Thoracic aorta endothelial cell (primary cell): Measurements from ENCODE around the gene DPP8. TPM values are rescaled to one million over a fixed set of nuclear protein-coding genes. Genes with fewer than 3 reads are reported as not detected.

Experiments
- small RNA-seq: library from RNA; depleted of rRNA; stranded (forward); fragments of <200 nt; gene quantifications from one replicate; pipeline ENCODE3, GENCODE V24; 2012
- total RNA-seq: library from RNA; depleted of rRNA; stranded (reverse); fragments of >200 nt; gene quantifications from 2 replicates; pipeline ENCODE4 v1.2.3, GENCODE V29; 2012

DPP8 gene
- 60.0 and 66.9 TPM in 2 replicates for total RNA-seq

DNA sequence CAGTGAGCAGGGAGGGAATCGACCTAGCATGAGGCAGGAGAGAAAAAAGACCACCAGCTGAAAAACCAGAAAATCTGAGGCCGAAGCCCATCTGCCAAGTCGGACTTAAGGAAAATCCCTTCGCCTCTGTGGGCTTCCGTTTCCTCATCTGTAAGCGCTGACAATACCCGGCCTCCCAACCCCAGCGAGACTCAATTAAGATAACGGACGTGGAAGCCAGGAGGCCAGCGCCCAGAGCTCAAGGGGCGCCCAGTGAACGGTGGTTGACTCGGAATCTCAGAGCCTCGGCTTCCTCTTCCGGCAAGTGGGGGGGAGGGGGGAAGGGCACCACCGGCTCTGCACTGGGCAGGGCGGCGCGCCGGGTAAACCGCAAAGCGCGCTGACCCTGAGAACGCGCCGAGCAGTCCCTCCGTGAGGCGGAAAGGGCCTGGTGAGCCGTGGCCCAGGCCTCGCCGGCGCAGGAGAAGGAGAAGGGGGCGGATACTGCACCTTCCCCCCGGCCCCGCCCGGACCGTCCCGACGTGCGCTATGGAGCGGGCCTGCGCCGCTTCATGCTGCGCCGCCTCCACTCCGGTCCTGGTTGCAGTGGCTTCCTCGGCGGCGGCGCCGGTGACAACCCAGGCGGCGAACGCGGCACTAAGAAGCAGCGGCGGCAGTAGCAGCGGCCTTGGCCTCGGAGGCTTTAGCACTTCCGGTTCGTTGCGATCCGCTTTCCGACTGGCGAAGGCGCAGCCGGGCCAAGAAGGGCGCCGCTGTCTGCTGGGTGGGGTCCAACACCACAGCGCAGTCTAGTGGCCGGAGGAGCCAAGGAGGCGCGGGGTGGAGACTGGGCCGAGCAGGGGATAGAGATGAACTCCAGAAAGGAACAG lies at the start of gene DPP8:
Gene DPP8, minus strand, starts transcription at position 693 of the 869 bp plus-strand sequence. CDS start 5,136 bp downstream, outside the sequence.

DNA sequence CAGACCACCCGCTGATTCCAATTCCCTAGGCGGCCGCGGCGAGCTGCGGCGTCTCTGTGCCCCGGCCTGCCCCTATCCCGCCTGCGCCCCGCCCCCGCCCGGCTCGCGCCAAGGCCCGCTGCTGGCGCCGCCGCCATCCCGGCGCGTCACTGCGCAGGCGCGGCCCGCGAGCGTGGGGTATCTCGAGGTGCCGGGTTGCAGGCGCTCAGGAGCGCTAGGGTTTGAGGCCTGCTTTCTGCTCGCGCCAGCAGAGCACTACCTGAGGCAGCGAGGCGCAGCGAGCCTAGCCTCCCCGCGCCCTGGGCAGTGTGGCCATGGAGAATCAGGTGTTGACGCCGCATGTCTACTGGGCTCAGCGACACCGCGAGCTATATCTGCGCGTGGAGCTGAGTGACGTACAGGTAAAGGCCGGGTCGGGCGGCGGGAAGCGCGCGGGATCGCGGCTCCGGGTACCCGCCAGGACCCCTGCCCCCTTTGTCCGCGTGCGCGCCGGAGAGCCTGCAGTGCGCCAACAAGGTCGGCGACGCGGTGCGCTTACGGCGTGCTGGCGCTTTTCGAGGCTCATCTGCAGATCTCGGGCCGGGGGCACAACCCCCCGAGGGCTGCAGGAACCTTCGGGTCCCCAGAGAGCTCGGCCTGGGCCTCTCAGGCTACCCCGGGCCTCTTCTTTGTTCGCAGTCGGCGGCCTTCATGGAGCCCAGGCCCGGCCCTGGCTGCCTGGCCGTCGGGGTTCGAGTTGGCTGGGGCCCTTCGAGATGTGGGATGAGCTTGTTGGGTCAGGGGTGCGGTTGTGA lies 13.0 kb upstream of the DPP8 start, which contains the start of gene HACD3:
Gene HACD3, plus strand, starts transcription at position 146 of the 794 bp plus-strand sequence. Its CDS starts 169 bp downstream, at position 315.

Small RNA genes within 50 kb of the gene (small RNA-seq; reads per million reads assigned to genes)
- not detected for gene AC105129.1
- not detected for gene RF00019
- gene RNU6-19P, result not detected

Other genes with a start within 250 kb of the DPP8 start
- 3.1 and 4.2 TPM in 2 replicates for gene PARP16, start 230.8 kb downstream of the DPP8 start, total RNA-seq
- not detected in 2 replicates for gene RNU5A-1, start 221.6 kb downstream of the DPP8 start, total RNA-seq
- gene RNU5B-1, start 213.0 kb downstream of the DPP8 start, total RNA-seq, result not detected in 2 replicates
- gene IGDCC3, start 139.7 kb downstream of the DPP8 start, total RNA-seq, result not detected in 2 replicates
- gene IGDCC4, start 94.7 kb downstream of the DPP8 start, total RNA-seq, result 0.14 TPM in 1 of 2 replicates, not detected in the other
- 98.8 and 134 TPM in 2 replicates for gene HACD3, start 12.8 kb upstream of the DPP8 start, total RNA-seq
- 47.6 and 58.2 TPM in 2 replicates for gene INTS14, start 93.4 kb upstream of the DPP8 start, total RNA-seq
- 10.8 and 12.1 TPM in 2 replicates for gene SLC24A1, start 104.2 kb upstream of the DPP8 start, total RNA-seq